NCI-H69 (cell line): ENCODE results near the gene KAT2A.
"Not testable (repeated sequence)": the region's sequence is repeated elsewhere in the genome, so short reads cannot be mapped to it uniquely, and the experiment has no call there.

Experiments
- DNase-seq: peaks from one replicate; lab custom pipeline; 2025; lab: John Stamatoyannopoulos, UW

The KAT2A gene

DNA sequence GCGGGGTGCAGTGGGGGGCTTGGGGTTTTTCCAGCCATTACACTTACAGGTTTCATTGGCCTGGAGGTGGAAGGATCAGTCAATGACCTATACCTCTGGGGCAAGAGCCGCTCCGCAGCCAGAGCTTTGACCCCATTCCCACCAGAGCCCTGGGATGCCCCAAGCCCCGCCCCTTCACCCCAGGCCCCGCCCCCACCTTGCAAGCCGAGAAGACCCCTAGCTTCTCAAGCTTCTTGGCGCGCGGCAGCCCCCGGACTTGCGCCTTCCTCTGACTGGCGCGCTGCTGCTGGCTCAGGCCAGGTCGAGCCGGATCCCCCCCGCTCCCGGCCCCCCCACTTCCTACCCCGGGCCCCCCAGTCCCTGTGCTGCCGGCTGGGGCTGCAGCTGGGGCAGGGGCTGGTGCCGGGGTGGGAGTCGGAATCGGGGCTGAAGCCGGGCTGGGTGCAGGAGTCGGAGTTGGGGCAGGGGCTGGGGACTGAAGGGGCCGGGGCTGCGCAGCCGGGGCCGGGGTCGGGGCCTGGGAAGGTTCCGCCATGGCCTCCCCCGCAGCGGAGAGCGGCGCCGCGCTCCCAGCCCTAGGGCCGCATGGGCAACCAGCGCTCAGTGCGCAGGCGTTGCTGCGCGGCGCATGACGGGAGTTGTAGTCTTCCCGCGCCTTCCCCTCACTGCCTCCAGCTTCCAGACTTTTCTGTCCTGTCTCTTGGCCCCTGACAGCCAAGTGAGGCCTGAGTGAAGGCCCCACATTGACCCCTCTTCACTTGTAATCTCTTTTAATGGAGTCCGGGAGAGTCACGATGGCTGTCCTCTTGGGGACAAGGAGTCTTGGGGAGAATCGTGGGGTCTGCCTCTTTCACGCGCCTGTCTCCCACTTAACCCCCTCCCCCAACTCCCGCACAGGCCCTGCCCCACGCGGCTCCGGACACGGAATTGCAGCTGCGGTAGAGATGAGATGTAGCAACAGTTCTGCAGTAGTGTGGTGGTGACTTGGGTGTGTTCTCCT is at the start of gene KAT2A:
Gene KAT2A (minus strand): TSS at position 598 of the 1,000 bp plus-strand sequence. CDS start 63 bp downstream, at position 535.
- peak; percentile 93 for DNase-seq

DNA sequence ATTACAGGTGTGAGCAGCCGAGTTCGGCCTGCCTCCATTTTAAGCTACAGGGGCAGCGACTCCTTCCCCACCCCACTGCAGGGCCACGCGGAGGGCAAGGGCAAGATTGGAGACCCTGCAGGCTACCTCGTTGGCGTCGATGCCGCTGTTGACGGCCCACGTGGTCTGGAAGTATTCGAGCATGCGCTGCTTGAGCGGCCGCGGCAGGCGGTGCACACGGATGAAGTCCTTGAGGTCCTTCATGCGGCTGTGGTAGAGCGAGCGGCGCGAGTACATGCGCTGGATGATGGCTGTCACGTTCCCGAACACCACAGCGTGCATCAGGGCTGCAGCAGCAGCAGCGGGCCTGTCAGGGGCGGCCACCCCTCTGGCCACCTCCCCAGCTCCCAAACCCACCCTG is 48.2 kb upstream of the KAT2A start:
- no peak for DNase-seq

GRCh38 chr17:42167807-42168206 is 46.6 kb upstream of the KAT2A start:
- DNase-seq = no peak

- no peak for DNase-seq
Observed at GRCh38 chr17:42166196-42166763, 45.1 kb upstream of the KAT2A start.

GRCh38 chr17:42165751-42166150 is 44.6 kb upstream of the KAT2A start:
- no peak for DNase-seq

DNA sequence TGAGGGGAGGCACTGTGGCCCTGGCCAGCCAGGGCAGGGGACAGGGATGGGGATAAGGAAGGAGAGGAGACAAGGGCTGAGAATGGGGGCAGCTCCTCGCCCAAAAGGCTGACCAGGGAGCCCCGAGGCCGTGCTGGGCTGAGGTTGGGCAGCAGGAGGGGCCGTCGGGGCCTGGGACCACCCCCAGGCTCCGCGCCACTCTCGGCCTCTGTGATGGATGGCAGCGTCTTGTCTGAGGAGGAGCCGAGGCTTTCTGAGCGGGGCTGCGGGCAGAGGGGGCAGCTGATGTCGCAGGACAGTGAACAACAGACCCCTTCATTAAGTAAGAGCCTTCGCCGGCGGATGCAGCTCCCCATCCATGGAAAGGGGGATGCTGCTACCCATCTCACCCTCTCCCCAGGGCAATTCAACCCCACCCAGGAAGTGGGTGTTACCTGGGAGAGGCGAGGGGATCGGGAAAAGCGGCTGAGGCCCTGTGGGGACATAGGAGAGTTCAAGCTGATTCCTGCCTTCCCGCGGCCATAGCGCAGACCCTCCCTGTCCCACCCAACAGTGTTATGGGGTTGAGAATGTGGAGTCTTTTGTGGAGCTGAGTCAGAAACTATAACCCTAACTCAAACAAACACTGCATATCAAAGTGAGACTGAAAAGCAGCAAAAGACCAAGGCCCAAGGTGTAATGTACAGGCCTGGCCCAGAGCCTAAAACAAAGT is 42.7 kb upstream of the KAT2A start:
- DNase-seq = no peak

GRCh38 chr17:42163113-42163512 is 41.9 kb upstream of the KAT2A start:
- DNase-seq = peak; percentile 48

DNA sequence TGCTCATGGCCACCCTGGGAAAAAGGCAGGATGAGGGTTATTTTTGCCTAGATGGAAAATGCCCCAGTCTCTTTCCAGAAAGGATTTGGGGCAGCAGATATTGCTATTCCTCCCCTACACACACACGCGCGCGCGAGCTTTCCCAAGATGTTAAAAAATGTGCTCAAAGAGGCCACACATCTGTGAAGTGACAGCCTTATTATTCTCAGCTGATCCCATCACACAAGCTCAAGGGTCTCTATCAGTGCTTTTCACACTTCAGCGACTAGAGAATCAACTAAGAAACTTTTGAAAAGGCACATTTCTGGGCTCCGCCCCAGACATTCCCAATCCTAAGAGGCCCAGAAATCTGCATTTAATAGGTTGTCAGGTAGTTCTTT is 39.4 kb upstream of the KAT2A start:
- no peak for DNase-seq

- no peak for DNase-seq
Observed at GRCh38 chr17:42159796-42160530, 38.8 kb upstream of the KAT2A start.

DNA sequence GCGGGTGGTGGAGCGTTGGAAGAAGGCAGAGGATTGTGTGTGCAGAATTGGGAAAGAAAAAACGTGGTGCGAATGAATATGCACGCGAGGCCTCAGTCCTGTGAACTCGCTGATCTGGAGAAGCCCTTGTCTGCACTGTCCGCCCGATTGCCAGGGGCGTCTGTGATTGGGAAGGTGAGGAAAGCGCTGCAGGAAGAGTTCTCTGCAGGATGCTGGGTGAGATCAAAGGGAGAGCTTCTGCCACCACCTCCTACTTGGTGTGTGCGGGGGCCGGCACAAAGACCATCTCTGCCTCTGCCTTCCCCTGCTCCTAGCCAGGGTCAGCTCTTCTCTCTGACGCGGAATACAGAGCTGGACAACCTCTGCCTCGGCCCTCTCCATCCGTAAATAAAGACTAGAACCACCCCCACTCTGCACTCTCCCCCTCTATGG is 34.5 kb upstream of the KAT2A start:
- peak; percentile 75 for DNase-seq

- peak; percentile 54 for DNase-seq
Observed at GRCh38 chr17:42153919-42154742, 33.0 kb upstream of the KAT2A start.

DNA sequence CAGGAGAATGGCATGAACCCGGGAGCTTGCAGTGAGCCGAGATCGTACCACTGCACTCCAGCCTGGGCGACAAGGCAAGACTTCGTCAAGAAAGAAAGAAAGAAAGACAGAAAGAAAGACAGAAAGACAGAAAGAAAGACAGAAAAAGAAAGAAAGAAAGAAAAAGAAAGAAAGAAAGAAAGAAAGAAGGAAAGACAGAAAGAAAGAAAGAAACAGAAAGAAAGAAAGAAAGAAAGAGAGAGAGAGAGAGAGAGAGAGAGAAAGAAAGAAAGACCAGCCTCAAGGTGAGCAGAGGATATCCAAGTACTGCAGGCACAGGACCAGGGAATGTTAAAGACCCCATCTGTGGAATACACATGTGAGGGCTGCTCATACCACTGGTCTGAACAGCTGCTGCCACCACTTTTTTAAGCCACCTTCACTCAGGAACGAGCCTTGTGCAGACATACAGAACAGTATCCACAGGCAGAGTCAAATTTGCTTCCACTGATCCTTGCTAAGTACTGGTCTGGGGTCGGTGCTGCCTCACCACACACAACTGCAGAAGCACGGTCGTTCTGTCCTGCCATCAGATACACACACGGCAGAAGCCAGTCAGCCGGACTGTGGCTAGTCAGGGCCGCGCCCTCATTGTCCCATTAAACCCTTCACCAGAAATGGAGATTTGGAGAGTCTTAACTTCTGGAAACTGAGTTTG is 25.9 kb upstream of the KAT2A start:
- no peak for DNase-seq

DNA sequence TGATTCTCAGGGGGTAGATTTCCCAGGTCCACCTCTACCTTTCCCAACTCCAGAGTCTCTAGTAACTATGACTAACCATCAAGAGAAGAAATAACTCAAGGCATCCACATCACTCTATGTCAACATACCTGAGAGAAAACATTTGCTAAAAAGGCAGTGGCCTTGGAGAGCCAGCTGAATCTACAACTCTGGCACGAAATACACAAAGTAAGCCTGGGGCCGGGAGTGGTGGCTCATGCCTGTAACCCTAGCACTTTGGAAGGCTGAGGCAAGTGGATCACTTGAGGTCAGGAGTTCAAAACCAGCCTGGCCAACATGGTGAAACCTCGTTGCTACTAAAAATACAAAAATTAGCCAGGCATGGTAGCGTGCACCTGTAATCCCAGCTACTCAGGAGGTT is 22.0 kb upstream of the KAT2A start:
- DNase-seq = not testable (repeated sequence)

GRCh38 chr17:42142371-42142896 is 21.3 kb upstream of the KAT2A start:
- no peak for DNase-seq

- DNase-seq = no peak
Observed at GRCh38 chr17:42141382-42141781, 20.2 kb upstream of the KAT2A start.

- not testable (repeated sequence) for DNase-seq
Observed at GRCh38 chr17:42140690-42141089, 19.5 kb upstream of the KAT2A start.

GRCh38 chr17:42138749-42139492 is 17.8 kb upstream of the KAT2A start:
- DNase-seq = no peak

DNA sequence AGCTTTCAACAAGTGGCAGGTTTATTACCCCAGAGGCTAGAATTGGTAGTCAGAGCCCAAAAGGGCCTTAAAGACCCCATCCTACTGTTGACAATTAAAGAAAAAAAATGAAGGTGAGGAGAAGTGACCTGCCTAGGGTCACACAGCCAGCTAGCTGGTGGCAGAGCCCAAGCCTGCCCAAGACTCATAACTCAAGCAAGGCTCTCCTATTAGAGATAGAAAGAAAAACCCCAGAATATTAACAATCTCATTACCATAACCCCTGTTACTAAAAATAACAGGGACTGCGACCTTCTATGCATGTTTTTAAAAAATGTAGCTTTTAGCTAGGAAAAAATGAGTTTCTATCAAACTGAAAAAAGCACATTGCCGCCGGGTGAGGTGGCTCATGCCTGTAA is 15.5 kb upstream of the KAT2A start:
- no peak for DNase-seq
